NCI-H1092 treated with DMSO at 0.1 percent for 48 hours (cell line): ENCODE measurements around the gene PAX5.

Experiments
- DNase-seq: peaks from one replicate; lab custom pipeline; 2025; lab: John Stamatoyannopoulos, UW

The PAX5 gene

GRCh38 chr9:36987409-36987808 lies 46.7 kb downstream of the PAX5 start:
- DNase-seq: no peak

DNA sequence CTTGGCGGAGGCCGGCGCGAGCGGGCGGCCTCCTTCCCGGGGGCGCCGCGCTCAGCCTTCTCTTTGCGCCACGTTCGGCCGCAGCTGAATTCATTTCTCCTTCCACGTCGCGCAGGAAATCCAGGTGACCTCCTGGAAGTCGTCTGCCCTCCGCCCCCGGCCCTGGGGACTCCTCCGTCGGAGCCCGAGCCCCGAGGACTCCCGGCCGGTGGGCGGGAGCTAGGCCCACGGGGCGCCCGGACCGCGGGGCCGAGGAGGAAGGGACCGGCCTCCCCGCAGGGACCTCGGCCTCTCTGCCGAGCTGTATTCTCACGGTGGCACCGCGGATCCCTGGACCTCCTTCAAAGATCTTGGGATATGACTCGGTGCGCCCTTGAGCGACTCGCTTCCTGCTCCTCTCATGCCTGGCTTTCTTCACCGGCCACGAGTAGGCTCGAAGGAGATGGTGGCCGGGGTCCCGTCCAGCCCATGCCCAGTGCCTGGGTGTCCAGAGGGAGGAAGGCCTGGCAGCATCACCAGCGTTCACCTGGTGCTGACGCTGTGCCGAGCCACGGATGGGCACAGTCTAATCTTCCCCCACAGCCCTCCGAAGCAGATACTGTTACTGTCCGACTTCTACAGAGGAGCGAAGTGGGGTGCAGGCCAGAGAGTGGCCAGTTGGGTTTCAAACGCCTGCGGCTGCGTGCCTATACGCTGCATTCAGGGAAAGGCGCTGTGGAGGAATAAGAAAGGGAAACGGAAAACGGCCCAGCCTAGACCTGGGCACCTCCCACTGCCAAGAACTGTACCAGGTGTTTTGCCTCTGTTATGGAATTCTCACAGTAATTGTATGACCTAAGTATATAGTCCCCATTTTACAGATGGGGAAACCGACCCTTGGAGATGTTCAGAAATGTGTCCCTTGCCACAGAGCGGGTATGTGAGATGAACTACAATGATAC lies 47.3 kb downstream of the PAX5 start:
- DNase-seq: no peak

- DNase-seq: no peak
These were observed 48.1 kb downstream of the PAX5 start for GRCh38 chr9:36985769-36986467.

DNA sequence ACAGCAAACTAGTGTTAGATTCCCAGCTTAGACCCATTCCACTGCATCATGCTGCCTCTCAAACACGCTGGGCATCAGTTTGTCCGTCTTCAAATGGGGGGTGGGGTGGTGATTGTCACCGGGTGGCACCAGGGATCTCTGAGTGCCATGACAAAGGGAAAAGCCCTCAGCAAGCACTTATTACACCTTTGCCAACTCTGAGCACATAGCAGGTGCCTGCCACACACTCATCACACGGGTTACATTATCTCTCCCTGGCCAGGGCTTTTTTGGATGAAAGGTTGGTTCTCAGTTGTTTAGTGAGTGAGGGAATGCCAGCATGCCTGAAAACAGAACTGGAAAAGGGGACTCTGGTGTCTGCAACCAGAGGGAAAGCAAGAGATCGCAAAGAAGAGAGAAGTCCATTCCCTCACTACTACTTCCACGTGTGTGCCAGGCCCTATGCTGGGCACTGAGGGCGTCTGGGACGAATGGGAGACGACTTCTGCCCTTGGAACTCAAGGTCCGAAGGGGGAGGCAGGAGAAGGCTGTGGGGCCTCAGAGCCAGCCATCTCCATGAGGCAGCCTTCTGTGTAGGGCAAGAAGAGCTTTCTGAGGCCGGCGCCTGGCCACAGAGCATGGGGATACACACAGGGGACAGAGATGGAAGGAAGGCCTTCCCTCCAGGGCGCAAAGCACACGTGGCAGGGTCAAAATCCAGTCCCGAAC lies 48.9 kb downstream of the PAX5 start:
- DNase-seq: no peak

GRCh38 chr9:36980148-36980974 lies 53.7 kb downstream of the PAX5 start:
- peak; percentile 90 for DNase-seq

GRCh38 chr9:36976371-36977030 lies 57.6 kb downstream of the PAX5 start:
- DNase-seq: no peak

GRCh38 chr9:36974731-36975130 lies 59.3 kb downstream of the PAX5 start:
- no peak for DNase-seq

DNA sequence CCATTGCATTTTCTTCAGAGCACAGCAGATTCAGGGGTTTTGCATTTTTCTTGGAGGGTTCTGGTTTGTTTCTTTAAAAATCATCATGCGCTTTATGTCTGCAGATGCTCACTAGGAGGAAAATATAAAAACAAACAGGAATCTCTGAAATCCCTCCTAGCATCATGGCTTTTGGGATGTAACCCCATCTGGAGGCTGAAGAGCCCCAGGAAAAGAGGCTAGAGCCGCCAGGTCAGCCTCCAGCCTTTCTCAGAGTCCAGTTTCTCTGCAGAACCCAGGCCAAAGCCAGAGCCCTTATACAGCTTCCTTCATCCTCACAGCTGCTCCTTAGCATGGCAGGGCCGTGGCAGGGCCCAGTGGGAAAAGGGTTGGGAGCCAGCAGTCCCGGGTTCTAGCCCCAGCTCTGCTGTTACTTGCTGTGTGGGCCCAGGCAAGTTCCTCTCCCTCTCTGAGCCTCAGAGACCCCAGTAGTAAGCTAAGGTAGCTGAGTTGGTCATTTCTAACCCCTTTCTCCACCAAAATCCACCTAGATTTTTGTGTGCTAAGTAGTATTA lies 62.1 kb downstream of the PAX5 start:
- DNase-seq: no peak

GRCh38 chr9:36970007-36970888 lies 63.8 kb downstream of the PAX5 start:
- DNase-seq: no peak

- no peak for DNase-seq
These were observed 64.8 kb downstream of the PAX5 start for GRCh38 chr9:36969216-36969771.

GRCh38 chr9:36968574-36969215 lies 65.4 kb downstream of the PAX5 start:
- no peak for DNase-seq

- no peak for DNase-seq
These were observed 66.1 kb downstream of the PAX5 start for GRCh38 chr9:36967997-36968396.

- no peak for DNase-seq
These were observed 67.5 kb downstream of the PAX5 start for GRCh38 chr9:36966371-36967097.

DNA sequence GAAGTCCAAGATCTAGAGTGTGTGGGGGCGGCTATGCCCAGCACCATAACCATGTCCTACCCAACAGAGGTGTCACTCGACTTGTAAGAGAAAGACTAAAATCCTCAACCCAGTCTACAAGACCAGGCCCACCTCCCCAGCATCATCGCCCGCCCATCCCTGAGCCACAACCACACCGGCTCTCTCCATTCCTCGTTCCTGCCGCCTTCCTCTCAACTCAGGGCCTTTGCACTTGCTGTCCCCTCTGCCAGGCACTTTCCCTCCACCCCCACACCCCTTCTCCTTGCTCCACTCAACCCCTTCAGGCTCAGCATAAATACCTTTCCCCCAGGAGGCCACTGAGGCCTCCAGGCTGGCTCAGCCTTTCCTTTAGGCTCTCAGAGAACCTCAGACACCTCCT lies 69.3 kb downstream of the PAX5 start:
- no peak for DNase-seq

DNA sequence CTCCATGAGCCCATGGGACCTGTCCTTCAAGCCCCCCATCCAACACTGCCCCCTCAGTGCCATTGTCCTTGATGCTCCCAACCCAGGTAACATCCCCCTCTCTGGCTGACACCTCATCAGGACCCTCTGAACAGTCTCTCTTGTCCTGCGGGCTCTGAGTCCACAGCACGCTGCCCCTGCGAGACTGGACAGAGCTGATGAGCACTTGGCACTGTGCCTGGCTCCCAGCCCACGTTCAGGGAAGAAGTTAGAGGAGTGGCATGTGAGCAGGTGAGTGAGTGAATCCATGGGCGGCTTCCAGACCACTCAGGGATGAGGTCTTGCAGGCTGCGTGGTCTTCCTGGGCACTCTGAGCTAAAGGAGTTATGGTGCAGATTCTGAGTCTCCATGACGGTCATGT lies 70.7 kb downstream of the PAX5 start:
- DNase-seq: no peak

DNA sequence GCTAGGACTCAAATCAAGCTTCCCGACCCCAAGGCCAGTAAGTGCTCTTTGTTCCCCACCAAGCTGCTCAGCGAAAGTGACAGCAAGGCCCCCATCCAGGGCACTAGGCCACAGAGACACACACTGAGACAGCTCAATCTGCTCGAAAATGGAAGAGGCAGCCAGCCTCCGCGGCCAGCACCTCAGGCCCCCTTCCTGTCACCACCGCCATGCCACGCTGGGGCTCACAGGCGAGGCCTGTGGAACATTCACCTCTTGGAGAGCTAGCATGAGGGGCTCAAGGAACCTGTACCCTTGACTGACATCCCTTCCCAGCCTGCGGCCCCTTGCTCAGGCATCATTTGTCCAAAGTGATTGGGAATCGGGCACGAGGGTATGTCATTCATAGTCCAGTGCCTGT lies 71.4 kb downstream of the PAX5 start:
- DNase-seq: no peak

GRCh38 chr9:36961561-36962325 lies 72.3 kb downstream of the PAX5 start:
- DNase-seq: no peak

DNA sequence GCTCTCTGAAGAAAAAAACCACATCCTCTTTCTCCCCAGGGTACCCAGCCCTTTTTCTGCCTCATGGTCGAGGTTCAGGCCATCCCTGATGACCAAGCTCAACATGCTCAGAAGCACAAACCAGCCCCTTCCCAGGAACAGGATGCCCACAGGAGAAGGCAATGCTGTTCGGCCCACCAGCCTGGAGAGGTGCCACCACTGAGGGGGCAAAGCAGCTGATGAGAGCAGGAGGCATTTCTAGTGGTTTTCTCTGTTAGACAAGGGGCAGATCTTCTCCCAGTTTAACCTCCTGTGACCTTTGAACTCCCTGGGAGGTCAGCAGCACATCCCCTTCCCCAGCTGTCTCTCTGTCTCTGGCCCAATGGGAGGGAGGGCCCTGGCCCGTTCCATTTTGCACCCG lies 73.0 kb downstream of the PAX5 start:
- DNase-seq: no peak
